Fibroblast of lung (primary cell): Measurements from ENCODE around the gene DTWD2. TPM values are rescaled to one million over a fixed set of nuclear protein-coding genes. Genes with fewer than 3 reads are reported as not detected.

ENCODE experiments used
- DNase-seq, 2 donors: peaks; one replicate each; pipeline versions ENCODE4 v3.0.0 to v3.0.0-alpha.2; 2010; ENCODE audit warnings: low read depth in 2 of 2
- H2AFZ ChIP-seq: 2 replicates; pipeline ENCODE4 v1.5.1; 2012; ENCODE audit warnings: low read length, control low read depth, inconsistent platforms
- H3K27ac ChIP-seq: 2 replicates; pipeline ENCODE4 v1.5.1; 2011; ENCODE audit warnings: low read length, control low read depth; ENCODE audit not compliant: insufficient read depth
- H3K27me3 ChIP-seq: 2 replicates; pipeline ENCODE4 v1.5.1; 2011; ENCODE audit warnings: mild to moderate bottlenecking, low read length; ENCODE audit not compliant: control insufficient read depth, insufficient read depth
- H3K36me3 ChIP-seq: 2 replicates; pipeline ENCODE4 v1.5.1; 2011; ENCODE audit warnings: low read length; ENCODE audit not compliant: control insufficient read depth, insufficient read depth
- H3K4me1 ChIP-seq: 2 replicates; pipeline ENCODE4 v1.5.1; 2011; ENCODE audit warnings: low read length; ENCODE audit not compliant: control insufficient read depth, insufficient read depth; ENCODE audit errors: extremely low read depth
- H3K4me2 ChIP-seq: 2 replicates; pipeline ENCODE4 v1.5.1; 2011; ENCODE audit warnings: low read length, control low read depth; ENCODE audit not compliant: insufficient read depth; ENCODE audit errors: extremely low read depth
- H3K4me3 ChIP-seq, 4 experiments: fragments of 200-600 bp in 1 of 4; sonication (generic) in 1 of 4; replicated peaks in 1 of 4; 2 replicates each; pipeline ENCODE4 v1.5.1; 2011 to 2016; ENCODE audit warnings: low read length in 4 of 4, low read depth in 3 of 4, mild to moderate bottlenecking in 3 of 4, control low read depth in 2 of 4, inconsistent platforms in 1 of 4, mixed read lengths in 1 of 4; ENCODE audit not compliant: insufficient read depth in 1 of 4; ENCODE audit errors: control extremely low read depth in 1 of 4
- H3K79me2 ChIP-seq: 2 replicates; pipeline ENCODE4 v1.5.1; 2012; ENCODE audit warnings: mild to moderate bottlenecking, low read length, inconsistent platforms; ENCODE audit not compliant: control insufficient read depth, insufficient read depth
- H3K9ac ChIP-seq: 2 replicates; pipeline ENCODE4 v1.5.1; 2011; ENCODE audit warnings: mild to moderate bottlenecking, low read length, control low read depth; ENCODE audit not compliant: insufficient read depth
- H3K9me3 ChIP-seq: 2 replicates; pipeline ENCODE4 v1.5.1; 2012; ENCODE audit warnings: low read depth, low read length; ENCODE audit not compliant: control insufficient read depth, insufficient read depth
- H4K20me1 ChIP-seq: 2 replicates; pipeline ENCODE4 v1.5.1; 2011; ENCODE audit warnings: low read length; ENCODE audit not compliant: control insufficient read depth, insufficient read depth; ENCODE audit errors: extremely low read depth
- EZH2 ChIP-seq: IDR thresholded peaks from 2 replicates; pipeline ENCODE4 v1.5.1; 2012; ENCODE audit warnings: low read length, control low read depth, mild to moderate bottlenecking; ENCODE audit errors: missing control alignments
- polyA plus RNA-seq, 2 donors: library from polyadenylated mRNA; depleted of rRNA in 1 of 2; stranded (reverse) in 1 of 2; unstranded in 1 of 2; fragments of >200 nt; gene quantifications; 2 replicates each; pipeline ENCODE4 v1.2.1, GENCODE V29; 2011 to 2012; ENCODE audit warnings: missing spikeins in 1 of 2
- total RNA-seq: library from RNA; depleted of rRNA; stranded (reverse); fragments of >200 nt; gene quantifications from 2 replicates; pipeline ENCODE4 v1.2.1, GENCODE V29; 2014
- TF ChIP-seq, protein P1 (sequence below), 2 donors: IDR thresholded peaks in 1 of 2; conservative IDR thresholded peaks in 1 of 2; 1 replicate in 1 of 2; 2 replicates in 1 of 2; pipeline ENCODE4 v1.5.1; 2011 to 2012; ENCODE audit warnings: low read length in 2 of 2, control low read depth in 1 of 2, inconsistent platforms in 1 of 2, low read depth in 1 of 2, mild to moderate bottlenecking in 1 of 2

The DTWD2 gene
- total and polyA plus RNA-seq, 2 donors (not counting 1 experiment from before 2014, with no cell fraction given), result 2.8 to 4.8 TPM

DNA sequence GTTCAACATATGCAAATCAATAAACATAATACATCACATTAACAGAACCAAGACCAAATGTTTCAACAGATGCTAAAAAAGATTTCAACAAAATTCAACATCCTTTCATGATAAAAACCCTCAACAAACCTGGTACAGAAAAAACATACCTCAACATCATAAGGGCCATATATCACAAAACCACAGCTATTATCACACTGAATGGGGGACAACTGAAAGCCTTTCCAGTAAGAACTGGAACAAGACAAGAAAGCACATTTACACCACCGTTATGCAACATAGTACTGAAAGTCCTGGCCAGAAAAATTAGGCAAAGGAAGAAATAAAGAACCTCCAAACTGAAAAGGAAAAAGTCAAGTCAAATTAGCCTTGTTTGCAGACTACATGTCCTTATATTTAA lies 93.6 kb downstream of the DTWD2 start:
- Histone ChIP-seq H3K79me2 (no peaks in the 10 kb centered on the region), H3K4me2 (no peak overlapping the region), H3K9ac (no peak overlapping the region), H3K27me3 (no peaks in the 10 kb centered on the region), H3K27ac (no peak overlapping the region), H3K4me1 (no peaks in the 10 kb centered on the region), H3K4me3 (no peak overlapping the region), H4K20me1 (no peaks in the 10 kb centered on the region), H2AFZ (no peak overlapping the region), H3K9me3 (no peaks in the 10 kb centered on the region), H3K36me3 (no peaks in the 10 kb centered on the region)
- DNase-seq, result no peak
- TF ChIP-seq EZH2, result no peak
- TF ChIP-seq, protein P1, sequence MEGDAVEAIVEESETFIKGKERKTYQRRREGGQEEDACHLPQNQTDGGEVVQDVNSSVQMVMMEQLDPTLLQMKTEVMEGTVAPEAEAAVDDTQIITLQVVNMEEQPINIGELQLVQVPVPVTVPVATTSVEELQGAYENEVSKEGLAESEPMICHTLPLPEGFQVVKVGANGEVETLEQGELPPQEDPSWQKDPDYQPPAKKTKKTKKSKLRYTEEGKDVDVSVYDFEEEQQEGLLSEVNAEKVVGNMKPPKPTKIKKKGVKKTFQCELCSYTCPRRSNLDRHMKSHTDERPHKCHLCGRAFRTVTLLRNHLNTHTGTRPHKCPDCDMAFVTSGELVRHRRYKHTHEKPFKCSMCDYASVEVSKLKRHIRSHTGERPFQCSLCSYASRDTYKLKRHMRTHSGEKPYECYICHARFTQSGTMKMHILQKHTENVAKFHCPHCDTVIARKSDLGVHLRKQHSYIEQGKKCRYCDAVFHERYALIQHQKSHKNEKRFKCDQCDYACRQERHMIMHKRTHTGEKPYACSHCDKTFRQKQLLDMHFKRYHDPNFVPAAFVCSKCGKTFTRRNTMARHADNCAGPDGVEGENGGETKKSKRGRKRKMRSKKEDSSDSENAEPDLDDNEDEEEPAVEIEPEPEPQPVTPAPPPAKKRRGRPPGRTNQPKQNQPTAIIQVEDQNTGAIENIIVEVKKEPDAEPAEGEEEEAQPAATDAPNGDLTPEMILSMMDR (conservative IDR thresholded peaks at IDR 0.05 in 1 of 2, IDR thresholded peaks at IDR 0.05 in 1 of 2; ENCODE audit: low read depth in 1 of 2, low read length in 2 of 2), result no peak

GRCh38 chr5:118891252-118891651 lies 97.1 kb downstream of the DTWD2 start:
- no peak overlapping the region for H2AFZ ChIP-seq
- no peaks in the 10 kb centered on the region for H3K9me3 ChIP-seq
- H3K27ac ChIP-seq, result no peak overlapping the region
- peak in 1 of 2 donors; percentile 61 for DNase-seq
- no peaks in the 10 kb centered on the region for H3K27me3 ChIP-seq
- no peaks in the 10 kb centered on the region for H3K36me3 ChIP-seq
- no peak overlapping the region for H3K4me3 ChIP-seq
- H3K79me2 ChIP-seq, result no peaks in the 10 kb centered on the region
- H4K20me1 ChIP-seq, result no peaks in the 10 kb centered on the region
- TF ChIP-seq, protein P1 (conservative IDR thresholded peaks at IDR 0.05 in 1 of 2, IDR thresholded peaks at IDR 0.05 in 1 of 2; ENCODE audit: low read depth in 1 of 2, low read length in 2 of 2), result no peak
- no peak for TF ChIP-seq EZH2
- H3K9ac ChIP-seq, result no peak overlapping the region
- H3K4me1 ChIP-seq, result no peaks in the 10 kb centered on the region
- no peak overlapping the region for H3K4me2 ChIP-seq

DNA sequence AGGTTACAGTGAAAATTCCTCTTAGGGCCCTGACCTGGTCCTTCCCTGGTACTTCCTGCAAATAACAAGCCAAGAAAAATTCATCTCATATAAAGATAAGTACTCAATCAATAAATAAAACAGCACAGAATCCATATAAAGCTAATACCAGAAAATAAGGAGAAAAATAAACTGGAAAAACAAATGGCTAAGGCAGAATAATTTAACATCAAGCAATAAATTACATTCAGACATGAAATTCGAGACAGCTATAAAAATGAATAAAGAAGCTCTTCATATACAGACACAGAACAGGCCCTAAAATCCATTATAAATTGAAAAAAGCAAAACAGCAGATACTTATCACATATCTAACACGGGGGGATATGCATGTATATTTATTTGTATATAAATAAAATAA lies 99.2 kb downstream of the DTWD2 start:
- no peak overlapping the region for H3K4me2 ChIP-seq
- no peak overlapping the region for H3K9ac ChIP-seq
- H3K27ac ChIP-seq, result no peak overlapping the region
- TF ChIP-seq, protein P1 (conservative IDR thresholded peaks at IDR 0.05 in 1 of 2, IDR thresholded peaks at IDR 0.05 in 1 of 2; ENCODE audit: low read depth in 1 of 2, low read length in 2 of 2), result no peak
- TF ChIP-seq EZH2, result no peak
- H3K4me1 ChIP-seq, result no peaks in the 10 kb centered on the region
- no peak overlapping the region for H3K4me3 ChIP-seq
- H3K79me2 ChIP-seq, result no peaks in the 10 kb centered on the region
- no peak overlapping the region for H2AFZ ChIP-seq
- H3K36me3 ChIP-seq, result no peaks in the 10 kb centered on the region
- no peak for DNase-seq
- no peaks in the 10 kb centered on the region for H3K27me3 ChIP-seq
- H4K20me1 ChIP-seq, result no peaks in the 10 kb centered on the region
- no peaks in the 10 kb centered on the region for H3K9me3 ChIP-seq
